ENCODE results near the gene HPSE2. TPM values are rescaled to one million over a fixed set of nuclear protein-coding genes. Genes with fewer than 3 reads are reported as not detected.

Gene HPSE2
- total RNA-seq, 1 experiment from 2014 or later: 0.05 TPM

DNA sequence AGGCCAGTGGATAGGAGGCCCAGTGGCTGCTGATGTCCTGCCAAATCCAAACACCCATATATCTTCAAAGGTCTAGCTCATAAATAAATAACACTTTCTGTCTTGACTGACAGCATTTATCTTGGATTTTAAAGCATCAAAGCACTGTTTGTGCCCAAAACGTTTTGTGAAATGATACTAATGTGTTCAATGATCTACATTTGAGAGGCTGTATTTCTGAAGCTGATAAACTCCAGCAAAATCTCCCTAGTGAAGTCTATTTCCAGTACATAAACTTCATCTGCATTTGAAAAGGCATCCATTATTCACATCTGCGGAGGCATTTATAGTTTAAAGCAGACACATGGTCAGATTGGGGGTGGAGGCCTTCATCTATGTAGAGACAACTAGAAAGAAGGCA lies 276.3 kb downstream of the HPSE2 start:
- H3K4me2 ChIP-seq (ENCODE audit: low read length): no peak overlapping the region
- H3K4me1 ChIP-seq (ENCODE audit: control insufficient read depth in 1 of 2, insufficient read depth in 2 of 2, low read length in 2 of 2): no peaks in the 10 kb centered on the region
- H3K9me3 ChIP-seq (ENCODE audit: control insufficient read depth in 1 of 2, insufficient read depth in 1 of 2, low read depth in 1 of 2, low read length in 2 of 2): no peaks in the 10 kb centered on the region
- ChIA-PET CTCF (no interaction called here), RAD21 (ENCODE audit: low non-redundant PET in 1 of 2, low total read pairs in 2 of 2, uncharacterized antibody in 2 of 2, unreplicated experiment in 2 of 2) (no interaction called here), POLR2A (no interaction called here)
- TF ChIP-seq JUND (IDR thresholded peaks at IDR 0.05): no peak
- TF ChIP-seq CEBPB (IDR thresholded peaks at IDR 0.05; ENCODE audit: low read depth): no peak
- TF ChIP-seq, protein P1, sequence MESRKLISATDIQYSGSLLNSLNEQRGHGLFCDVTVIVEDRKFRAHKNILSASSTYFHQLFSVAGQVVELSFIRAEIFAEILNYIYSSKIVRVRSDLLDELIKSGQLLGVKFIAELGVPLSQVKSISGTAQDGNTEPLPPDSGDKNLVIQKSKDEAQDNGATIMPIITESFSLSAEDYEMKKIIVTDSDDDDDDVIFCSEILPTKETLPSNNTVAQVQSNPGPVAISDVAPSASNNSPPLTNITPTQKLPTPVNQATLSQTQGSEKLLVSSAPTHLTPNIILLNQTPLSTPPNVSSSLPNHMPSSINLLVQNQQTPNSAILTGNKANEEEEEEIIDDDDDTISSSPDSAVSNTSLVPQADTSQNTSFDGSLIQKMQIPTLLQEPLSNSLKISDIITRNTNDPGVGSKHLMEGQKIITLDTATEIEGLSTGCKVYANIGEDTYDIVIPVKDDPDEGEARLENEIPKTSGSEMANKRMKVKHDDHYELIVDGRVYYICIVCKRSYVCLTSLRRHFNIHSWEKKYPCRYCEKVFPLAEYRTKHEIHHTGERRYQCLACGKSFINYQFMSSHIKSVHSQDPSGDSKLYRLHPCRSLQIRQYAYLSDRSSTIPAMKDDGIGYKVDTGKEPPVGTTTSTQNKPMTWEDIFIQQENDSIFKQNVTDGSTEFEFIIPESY (IDR thresholded peaks at IDR 0.05; ENCODE audit: extremely low read depth, insufficient replicate concordance, low read length): no peak
- TF ChIP-seq, protein P2, sequence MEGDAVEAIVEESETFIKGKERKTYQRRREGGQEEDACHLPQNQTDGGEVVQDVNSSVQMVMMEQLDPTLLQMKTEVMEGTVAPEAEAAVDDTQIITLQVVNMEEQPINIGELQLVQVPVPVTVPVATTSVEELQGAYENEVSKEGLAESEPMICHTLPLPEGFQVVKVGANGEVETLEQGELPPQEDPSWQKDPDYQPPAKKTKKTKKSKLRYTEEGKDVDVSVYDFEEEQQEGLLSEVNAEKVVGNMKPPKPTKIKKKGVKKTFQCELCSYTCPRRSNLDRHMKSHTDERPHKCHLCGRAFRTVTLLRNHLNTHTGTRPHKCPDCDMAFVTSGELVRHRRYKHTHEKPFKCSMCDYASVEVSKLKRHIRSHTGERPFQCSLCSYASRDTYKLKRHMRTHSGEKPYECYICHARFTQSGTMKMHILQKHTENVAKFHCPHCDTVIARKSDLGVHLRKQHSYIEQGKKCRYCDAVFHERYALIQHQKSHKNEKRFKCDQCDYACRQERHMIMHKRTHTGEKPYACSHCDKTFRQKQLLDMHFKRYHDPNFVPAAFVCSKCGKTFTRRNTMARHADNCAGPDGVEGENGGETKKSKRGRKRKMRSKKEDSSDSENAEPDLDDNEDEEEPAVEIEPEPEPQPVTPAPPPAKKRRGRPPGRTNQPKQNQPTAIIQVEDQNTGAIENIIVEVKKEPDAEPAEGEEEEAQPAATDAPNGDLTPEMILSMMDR (IDR thresholded peaks at IDR 0.05 in 2 of 3, conservative IDR thresholded peaks at IDR 0.05 in 1 of 3; ENCODE audit: borderline replicate concordance in 1 of 3, insufficient read depth in 1 of 3, low read depth in 2 of 3, low read length in 2 of 3): no peak
- no peak for TF ChIP-seq SIN3A (IDR thresholded peaks at IDR 0.05; ENCODE audit: low read depth)
- no peak for TF ChIP-seq SP1 (IDR thresholded peaks at IDR 0.05; ENCODE audit: low read depth)
- no peak overlapping the region for H3K27ac ChIP-seq (ENCODE audit: low read depth, low read length)
- no peaks in the 10 kb centered on the region for H3K9me2 ChIP-seq (ENCODE audit: insufficient read depth)
- no peak for ATAC-seq
- no peak overlapping the region for H3K4me3 ChIP-seq (replicated peaks in 1 of 2; ENCODE audit: low read depth in 1 of 2, low read length in 2 of 2)
- no peak overlapping the region for H2AFZ ChIP-seq (ENCODE audit: low read depth, low read length, poor library complexity, severe bottlenecking)
- no TSS peak for BruUV-seq (replicated peaks)
- H4K20me1 ChIP-seq (ENCODE audit: insufficient read depth): no peaks in the 10 kb centered on the region
- no peak for DNase-seq (ENCODE audit: low read depth, low spot score)
- H3K79me2 ChIP-seq (ENCODE audit: insufficient read depth, low read length): no peaks in the 10 kb centered on the region
- intact Hi-C loops (cut with micrococcal nuclease): no loop called here
- H3K27me3 ChIP-seq (ENCODE audit: insufficient read depth, low read length): no peaks in the 10 kb centered on the region; the same call in 1 of the 2 replicates
- no peak overlapping the region for H3K9ac ChIP-seq (ENCODE audit: low read length)
- no peaks in the 10 kb centered on the region for H3K36me3 ChIP-seq (ENCODE audit: control insufficient read depth in 1 of 2, insufficient read depth in 2 of 2, low read length in 2 of 2)

Measured in HCT116 (cell line).